ENCODE results near the gene TAC3.

GRCh38 chr12:56979628-56980027 is 36.7 kb downstream of the TAC3 start:
- TF ChIP-seq CTCF (IDR thresholded peaks at IDR 0.05), result no peak
- TF ChIP-seq POLR2A (IDR thresholded peaks at IDR 0.05), result no peak
